Epithelial cell of esophagus (primary cell): ENCODE results near the gene DAND5.

Experiments used
- DNase-seq: peaks from one replicate; pipeline ENCODE4 v3.0.0; 2010; ENCODE audit warnings: low read depth
- H3K4me3 ChIP-seq: 2 replicates; pipeline ENCODE4 v1.5.1; 2011; ENCODE audit warnings: mild to moderate bottlenecking, low read length, control low read depth
- TF ChIP-seq, protein P1 (sequence below): IDR thresholded peaks from 2 replicates; pipeline ENCODE4 v1.5.1; 2011; ENCODE audit warnings: low read depth, mild to moderate bottlenecking, low read length, control low read depth, inconsistent platforms; ENCODE audit not compliant: insufficient read depth; ENCODE audit errors: missing control alignments

The DAND5 gene

DNA sequence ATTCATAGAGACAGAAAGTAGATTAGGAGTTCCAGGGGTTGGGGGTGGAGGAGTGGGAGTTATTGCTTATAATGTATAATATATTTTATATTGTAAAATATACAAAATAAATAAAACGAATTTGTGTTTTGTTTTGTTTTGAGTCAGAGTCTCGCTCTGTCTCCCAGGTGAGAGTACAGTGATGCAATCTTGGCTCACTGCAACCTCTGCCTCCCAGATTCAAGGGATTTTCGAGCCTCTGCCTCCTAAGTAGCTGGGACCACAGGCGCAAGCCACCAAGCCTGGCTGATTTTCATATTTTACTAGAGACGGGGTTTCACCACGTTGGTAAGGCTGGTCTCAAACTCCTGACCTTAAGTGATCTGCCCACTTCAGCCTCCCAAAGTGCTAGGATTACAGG, 9.9 kb upstream of the DAND5 start:
- TF ChIP-seq, protein P1, sequence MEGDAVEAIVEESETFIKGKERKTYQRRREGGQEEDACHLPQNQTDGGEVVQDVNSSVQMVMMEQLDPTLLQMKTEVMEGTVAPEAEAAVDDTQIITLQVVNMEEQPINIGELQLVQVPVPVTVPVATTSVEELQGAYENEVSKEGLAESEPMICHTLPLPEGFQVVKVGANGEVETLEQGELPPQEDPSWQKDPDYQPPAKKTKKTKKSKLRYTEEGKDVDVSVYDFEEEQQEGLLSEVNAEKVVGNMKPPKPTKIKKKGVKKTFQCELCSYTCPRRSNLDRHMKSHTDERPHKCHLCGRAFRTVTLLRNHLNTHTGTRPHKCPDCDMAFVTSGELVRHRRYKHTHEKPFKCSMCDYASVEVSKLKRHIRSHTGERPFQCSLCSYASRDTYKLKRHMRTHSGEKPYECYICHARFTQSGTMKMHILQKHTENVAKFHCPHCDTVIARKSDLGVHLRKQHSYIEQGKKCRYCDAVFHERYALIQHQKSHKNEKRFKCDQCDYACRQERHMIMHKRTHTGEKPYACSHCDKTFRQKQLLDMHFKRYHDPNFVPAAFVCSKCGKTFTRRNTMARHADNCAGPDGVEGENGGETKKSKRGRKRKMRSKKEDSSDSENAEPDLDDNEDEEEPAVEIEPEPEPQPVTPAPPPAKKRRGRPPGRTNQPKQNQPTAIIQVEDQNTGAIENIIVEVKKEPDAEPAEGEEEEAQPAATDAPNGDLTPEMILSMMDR = no peak
- no peak overlapping the region for H3K4me3 ChIP-seq
- peak; percentile 35 for DNase-seq

DNA sequence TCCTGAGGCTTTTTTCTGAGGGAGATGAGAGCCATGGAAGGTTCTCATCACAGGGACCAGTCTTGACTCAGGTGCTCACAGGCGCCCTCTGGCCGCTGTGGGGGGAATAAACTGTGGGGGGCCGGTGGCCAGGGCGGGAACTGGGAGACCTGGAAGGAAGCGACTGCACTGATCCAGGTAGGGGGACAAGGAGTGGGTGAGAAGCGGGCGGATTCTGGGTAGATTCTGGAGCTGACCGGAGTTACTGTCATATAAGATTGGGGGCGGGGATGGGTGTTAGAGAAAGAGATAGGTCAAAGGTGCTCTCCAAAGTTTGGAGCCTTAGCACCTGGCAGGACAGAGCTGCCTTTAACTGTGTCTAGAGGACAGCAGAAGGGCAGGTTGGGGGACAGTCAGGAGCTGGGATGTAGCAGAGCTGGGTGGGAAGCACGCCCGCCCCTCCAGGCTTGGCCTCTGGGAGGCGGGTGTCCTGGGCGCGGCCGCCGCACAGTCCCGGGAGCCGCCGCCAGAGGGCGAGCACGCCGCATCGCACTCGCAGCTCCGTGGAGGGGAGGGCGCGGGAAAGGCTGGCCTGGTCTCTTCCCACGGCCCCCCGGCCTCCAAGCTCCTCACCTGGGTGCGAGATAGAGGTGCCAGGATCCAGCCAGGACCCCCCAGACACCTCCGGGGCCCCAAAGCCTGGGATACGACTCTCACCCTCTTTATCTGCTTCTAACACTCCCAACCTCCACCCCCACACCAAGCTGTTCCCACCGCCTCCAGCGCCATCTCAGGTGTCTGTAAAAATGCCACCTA, 4.2 kb upstream of the DAND5 start:
- TF ChIP-seq, protein P1 = peak; percentile 88
- peak overlapping the region; percentile 62 for H3K4me3 ChIP-seq
- peak; percentile 76 for DNase-seq

DNA sequence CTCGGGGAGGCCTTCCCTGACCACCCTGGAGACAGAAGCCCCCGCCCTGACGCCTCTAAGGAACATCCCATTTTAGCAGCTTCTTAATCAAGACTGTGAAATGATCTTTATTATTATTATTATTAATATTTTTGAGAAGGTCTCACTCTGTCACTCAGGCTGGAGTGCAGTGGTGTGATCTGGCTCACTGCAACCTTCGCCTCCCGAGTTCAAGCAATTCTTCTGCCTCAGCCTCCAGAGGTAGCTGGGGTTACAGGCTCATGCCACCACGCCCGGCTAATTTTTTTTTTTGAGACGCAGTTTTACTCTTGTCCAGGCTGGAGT, 3.6 kb upstream of the DAND5 start:
- TF ChIP-seq, protein P1 = no peak
- H3K4me3 ChIP-seq = no peak overlapping the region
- DNase-seq = no peak

DNA sequence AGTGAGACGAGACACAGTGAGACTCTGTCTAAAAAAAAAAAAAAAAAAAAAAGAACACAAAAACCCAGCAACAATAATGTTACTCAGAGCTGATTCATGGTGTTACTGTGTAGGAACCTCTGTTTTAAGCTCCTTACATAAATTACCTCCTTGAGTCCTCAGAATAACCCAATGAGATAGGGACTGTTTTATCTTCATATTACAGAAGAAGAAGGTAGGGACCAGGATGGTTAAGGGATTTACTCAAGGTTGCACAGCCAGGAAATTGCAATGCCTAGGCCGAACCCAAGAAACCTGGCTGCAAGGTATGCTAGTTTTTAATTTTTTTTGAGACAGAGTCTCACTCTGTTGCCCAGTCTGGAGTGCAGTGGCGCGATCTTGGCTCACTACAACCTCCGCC, 1.5 kb upstream of the DAND5 start:
- peak; percentile 58 for DNase-seq
- H3K4me3 ChIP-seq = no peak overlapping the region
- TF ChIP-seq, protein P1 = no peak

DNA sequence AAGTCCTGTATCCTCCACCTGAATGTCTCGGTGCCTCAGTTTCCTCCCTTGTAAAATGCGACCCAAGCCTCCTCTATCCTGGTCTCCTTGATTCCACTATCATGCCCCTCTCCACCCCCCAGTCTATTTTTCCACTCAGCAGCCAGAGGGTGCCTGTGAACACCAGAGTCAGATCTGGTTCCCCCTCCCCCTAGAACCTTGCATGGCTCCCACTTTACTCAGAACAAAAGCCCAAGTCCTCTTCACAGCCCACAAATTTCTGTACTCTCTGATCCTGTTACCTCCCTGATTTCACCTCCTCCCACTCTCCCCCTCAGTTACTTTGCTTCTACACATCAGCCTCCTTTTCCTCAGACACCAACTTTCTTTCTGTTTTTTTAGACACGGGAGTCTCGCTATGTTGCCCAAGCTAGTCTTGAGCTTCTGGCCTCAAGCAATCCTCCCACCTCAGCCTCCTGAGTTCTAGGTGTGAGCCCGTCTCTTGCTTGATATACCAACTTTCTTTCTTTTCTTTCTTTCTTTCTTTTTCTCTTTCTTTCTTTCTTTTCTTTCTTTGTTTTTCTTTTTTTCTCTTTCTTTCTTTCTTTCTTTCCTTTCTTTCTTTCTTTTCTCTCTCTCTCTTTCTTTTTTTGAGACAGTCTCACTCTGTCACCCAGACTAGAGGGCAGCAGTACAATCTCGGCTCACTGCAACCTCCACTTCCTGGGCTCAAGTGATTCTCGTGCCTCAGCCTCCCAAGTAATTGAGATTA, 869 bp downstream of the DAND5 start:
- no peak for DNase-seq
- TF ChIP-seq, protein P1 = no peak
- H3K4me3 ChIP-seq = no peak overlapping the region

DNA sequence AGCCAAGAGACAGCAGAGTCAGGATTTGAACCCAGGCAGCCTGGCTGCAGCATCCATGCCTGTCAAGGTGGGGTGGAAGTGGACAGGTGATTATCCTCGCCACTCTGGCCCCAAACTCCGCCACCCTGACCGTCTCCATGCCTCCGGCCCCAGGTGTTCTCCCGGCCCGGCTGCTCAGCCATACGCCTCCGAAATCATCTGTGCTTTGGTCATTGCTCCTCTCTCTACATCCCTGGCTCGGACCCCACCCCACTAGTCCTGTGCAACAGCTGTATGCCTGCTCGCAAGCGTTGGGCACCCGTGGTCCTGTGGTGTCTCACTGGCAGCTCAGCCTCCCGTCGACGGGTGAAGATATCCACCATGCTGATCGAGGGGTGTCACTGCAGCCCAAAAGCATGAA, 3.9 kb downstream of the DAND5 start:
- DNase-seq = no peak
- TF ChIP-seq, protein P1 = no peak
- H3K4me3 ChIP-seq = no peak overlapping the region
